SK-N-SH (cell line): ENCODE data around the gene C19orf73.

Source experiments
- CHD2 ChIP-seq: fragments of 150-350 bp; IDR thresholded peaks from 2 replicates; pipeline ENCODE4 v1.6.1; 2018; ENCODE audit warnings: low read length; ENCODE audit not compliant: partially characterized antibody
- GATA2 ChIP-seq: sonication (generic); formaldehyde crosslinking; IDR thresholded peaks from 2 replicates; pipeline ENCODE4 v1.5.0; 2020; ENCODE audit warnings: mild to moderate bottlenecking, missing genetic modification reagents
- JUND ChIP-seq: IDR thresholded peaks from 2 replicates; pipeline ENCODE4 v1.4.0; 2012
- POLR2AphosphoS5 ChIP-seq: IDR thresholded peaks from 2 replicates; pipeline ENCODE4 v1.6.1; 2012; ENCODE audit warnings: low read depth, low read length
- SMC3 ChIP-seq: IDR thresholded peaks from 2 replicates; pipeline ENCODE4 v1.6.1; 2012; ENCODE audit warnings: low read depth, low read length, improper control_type of control experiment
- TAF1 ChIP-seq: IDR thresholded peaks from 2 replicates; pipeline ENCODE4 v1.6.1; 2012; ENCODE audit warnings: low read depth, mild to moderate bottlenecking, low read length, moderate library complexity, borderline replicate concordance
- TCF12 ChIP-seq: IDR thresholded peaks from 2 replicates; pipeline ENCODE4 v1.4.0; 2012
- TEAD4 ChIP-seq: IDR thresholded peaks from 2 replicates; pipeline ENCODE4 v1.4.0; 2012; ENCODE audit warnings: mild to moderate bottlenecking, borderline replicate concordance; ENCODE audit not compliant: insufficient read depth
- TF ChIP-seq, protein P1 (sequence below): fragments of 200-600 bp; sonication (generic); IDR thresholded peaks from 2 replicates; pipeline ENCODE4 v1.6.1; 2017; ENCODE audit warnings: antibody characterized with exemption, mild to moderate bottlenecking, moderate library complexity
- TF ChIP-seq, protein P2 (sequence below): IDR thresholded peaks from 2 replicates; pipeline ENCODE4 v1.6.1; 2012; ENCODE audit warnings: mild to moderate bottlenecking, low read depth, low read length, moderate library complexity

- TF ChIP-seq, protein P1, sequence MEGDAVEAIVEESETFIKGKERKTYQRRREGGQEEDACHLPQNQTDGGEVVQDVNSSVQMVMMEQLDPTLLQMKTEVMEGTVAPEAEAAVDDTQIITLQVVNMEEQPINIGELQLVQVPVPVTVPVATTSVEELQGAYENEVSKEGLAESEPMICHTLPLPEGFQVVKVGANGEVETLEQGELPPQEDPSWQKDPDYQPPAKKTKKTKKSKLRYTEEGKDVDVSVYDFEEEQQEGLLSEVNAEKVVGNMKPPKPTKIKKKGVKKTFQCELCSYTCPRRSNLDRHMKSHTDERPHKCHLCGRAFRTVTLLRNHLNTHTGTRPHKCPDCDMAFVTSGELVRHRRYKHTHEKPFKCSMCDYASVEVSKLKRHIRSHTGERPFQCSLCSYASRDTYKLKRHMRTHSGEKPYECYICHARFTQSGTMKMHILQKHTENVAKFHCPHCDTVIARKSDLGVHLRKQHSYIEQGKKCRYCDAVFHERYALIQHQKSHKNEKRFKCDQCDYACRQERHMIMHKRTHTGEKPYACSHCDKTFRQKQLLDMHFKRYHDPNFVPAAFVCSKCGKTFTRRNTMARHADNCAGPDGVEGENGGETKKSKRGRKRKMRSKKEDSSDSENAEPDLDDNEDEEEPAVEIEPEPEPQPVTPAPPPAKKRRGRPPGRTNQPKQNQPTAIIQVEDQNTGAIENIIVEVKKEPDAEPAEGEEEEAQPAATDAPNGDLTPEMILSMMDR, result no peak
- TF ChIP-seq POLR2AphosphoS5 (no peak), TAF1 (no peak), CHD2 (no peak), SMC3 (no peak), GATA2 (CRISPR knock-in tag) (no peak), TEAD4 (no peak), TCF12 (no peak), JUND (no peak)
- TF ChIP-seq, protein P2, sequence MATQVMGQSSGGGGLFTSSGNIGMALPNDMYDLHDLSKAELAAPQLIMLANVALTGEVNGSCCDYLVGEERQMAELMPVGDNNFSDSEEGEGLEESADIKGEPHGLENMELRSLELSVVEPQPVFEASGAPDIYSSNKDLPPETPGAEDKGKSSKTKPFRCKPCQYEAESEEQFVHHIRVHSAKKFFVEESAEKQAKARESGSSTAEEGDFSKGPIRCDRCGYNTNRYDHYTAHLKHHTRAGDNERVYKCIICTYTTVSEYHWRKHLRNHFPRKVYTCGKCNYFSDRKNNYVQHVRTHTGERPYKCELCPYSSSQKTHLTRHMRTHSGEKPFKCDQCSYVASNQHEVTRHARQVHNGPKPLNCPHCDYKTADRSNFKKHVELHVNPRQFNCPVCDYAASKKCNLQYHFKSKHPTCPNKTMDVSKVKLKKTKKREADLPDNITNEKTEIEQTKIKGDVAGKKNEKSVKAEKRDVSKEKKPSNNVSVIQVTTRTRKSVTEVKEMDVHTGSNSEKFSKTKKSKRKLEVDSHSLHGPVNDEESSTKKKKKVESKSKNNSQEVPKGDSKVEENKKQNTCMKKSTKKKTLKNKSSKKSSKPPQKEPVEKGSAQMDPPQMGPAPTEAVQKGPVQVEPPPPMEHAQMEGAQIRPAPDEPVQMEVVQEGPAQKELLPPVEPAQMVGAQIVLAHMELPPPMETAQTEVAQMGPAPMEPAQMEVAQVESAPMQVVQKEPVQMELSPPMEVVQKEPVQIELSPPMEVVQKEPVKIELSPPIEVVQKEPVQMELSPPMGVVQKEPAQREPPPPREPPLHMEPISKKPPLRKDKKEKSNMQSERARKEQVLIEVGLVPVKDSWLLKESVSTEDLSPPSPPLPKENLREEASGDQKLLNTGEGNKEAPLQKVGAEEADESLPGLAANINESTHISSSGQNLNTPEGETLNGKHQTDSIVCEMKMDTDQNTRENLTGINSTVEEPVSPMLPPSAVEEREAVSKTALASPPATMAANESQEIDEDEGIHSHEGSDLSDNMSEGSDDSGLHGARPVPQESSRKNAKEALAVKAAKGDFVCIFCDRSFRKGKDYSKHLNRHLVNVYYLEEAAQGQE, result no peak
Measured at GRCh38 chr19:49109051-49109450, 9.9 kb downstream of the C19orf73 start.
